Activated CD8-positive, alpha-beta T cell treated with anti-CD3 and anti-CD28 coated beads for 36 hours (primary cell): ENCODE results near the gene RGR. TPM values are rescaled to one million over a fixed set of nuclear protein-coding genes. Genes with fewer than 3 reads are reported as not detected.

ENCODE experiments used
- ATAC-seq: fragments of 200-7000 bp; cut with Tn5 transposase; one replicate; pipeline ENCODE4 v1.10.0; 2021; ENCODE audit warnings: mild to moderate bottlenecking, moderate library complexity
- CTCF ChIA-PET: fragments of 350-600 bp; sonication (Branson Sonifier 250); formaldehyde crosslinking; loops from one replicate; lab custom pipeline; 2021; ENCODE audit warnings: antibody characterized with exemption; lab: Charles Lee
- POLR2A ChIA-PET: fragments of 350-600 bp; sonication (Branson Sonifier 250); formaldehyde crosslinking; loops from one replicate; lab custom pipeline; 2021; ENCODE audit warnings: antibody characterized with exemption; lab: Charles Lee
- DNase-seq: peaks from one replicate; pipeline ENCODE4 v3.0.0-alpha.2; 2020
- H3K27ac Mint-ChIP-seq: one replicate; pipeline ENCODE4 v1.8.0; 2021; ENCODE audit warnings: mild to moderate bottlenecking, mixed read lengths
- H3K27me3 Mint-ChIP-seq: one replicate; pipeline ENCODE4 v1.8.0; 2021; ENCODE audit warnings: mixed read lengths
- H3K36me3 Mint-ChIP-seq: one replicate; pipeline ENCODE4 v1.8.0; 2021; ENCODE audit warnings: low read depth, mixed read lengths
- H3K4me1 Mint-ChIP-seq: one replicate; pipeline ENCODE4 v1.8.0; 2021; ENCODE audit warnings: low read depth, mixed read lengths
- H3K4me3 Mint-ChIP-seq: one replicate; pipeline ENCODE4 v1.8.0; 2021; ENCODE audit warnings: mild to moderate bottlenecking, moderate library complexity, mixed read lengths
- H3K9me3 Mint-ChIP-seq: one replicate; pipeline ENCODE4 v1.8.0; 2021; ENCODE audit warnings: mixed read lengths
- CTCF ChIP-seq: fragments of 200-600 bp; IDR thresholded peaks from one replicate; pipeline ENCODE4 v1.8.0; 2022; ENCODE audit warnings: antibody characterized with exemption, mild to moderate bottlenecking
- intact Hi-C: fragments of 100-400 bp; cut with micrococcal nuclease; formaldehyde crosslinking; loops from one replicate; pipeline ENCODE4 v1.10.0; 2022
- total RNA-seq, 2 experiments: library from RNA; stranded (reverse); gene quantifications; one replicate each; pipeline ENCODE4 v1.2.3, GENCODE V29; 2021

RGR gene
- total RNA-seq, 2 experiments from 2014 or later, result not detected

- no peak within 1 kb of the TSS for H3K4me3 Mint-ChIP-seq
- H3K27me3 Mint-ChIP-seq, result peaks cover 10% of the 10 kb centered on the region
- no peak for TF ChIP-seq CTCF
- no peaks in the 10 kb centered on the region for H3K9me3 Mint-ChIP-seq
- H3K36me3 Mint-ChIP-seq, result no peaks in the 10 kb centered on the region
- ChIA-PET CTCF (interaction anchor here (2.0 to 3.5 kb wide), 2 partner anchors 15 to 188 kb away, joined by 4 to 11 read pairs; no protein-coding TSS in a partner anchor), POLR2A (interaction anchor here (1.6 kb wide), 1 partner anchor 16 kb away, joined by 4 read pairs; no protein-coding TSS in a partner anchor)
- no peak within 1 kb of the TSS for H3K27ac Mint-ChIP-seq
- DNase-seq (no peak), ATAC-seq (no peak)
- intact Hi-C loops, result no loop called here
- H3K4me1 Mint-ChIP-seq, result no peaks in the 10 kb centered on the region
Observed at GRCh38 chr10:84241185-84241790, 3.6 kb upstream of the RGR start, which contains the start of gene LRIT1. Gene LRIT1, minus strand, starts transcription at chr10:84241546. Its CDS starts 107 bp downstream, at chr10:84241439.

GRCh38 chr10:84243759-84244158 is 1.1 kb upstream of the RGR start:
- no peak for DNase-seq
- no peak for TF ChIP-seq CTCF
- CTCF ChIA-PET, result interaction anchor here (0.8 kb wide), 1 partner anchor 293 kb away, joined by 4 read pairs; no protein-coding TSS in a partner anchor
- POLR2A ChIA-PET, result no interaction called here
- Mint-ChIP-seq H3K27me3 (peaks cover 2% of the 10 kb centered on the region), H3K27ac (no peak overlapping the region), H3K9me3 (no peaks in the 10 kb centered on the region), H3K4me1 (no peaks in the 10 kb centered on the region), H3K36me3 (no peaks in the 10 kb centered on the region), H3K4me3 (no peak overlapping the region)
- no peak for ATAC-seq
- intact Hi-C loops, result no loop called here

- TF ChIP-seq CTCF, result no peak
- Mint-ChIP-seq H3K4me1 (no peaks in the 10 kb centered on the region), H3K27ac (no peak overlapping the region), H3K27me3 (peaks cover 2% of the 10 kb centered on the region), H3K36me3 (no peaks in the 10 kb centered on the region), H3K4me3 (no peak overlapping the region), H3K9me3 (no peaks in the 10 kb centered on the region)
- ChIA-PET CTCF (interaction anchor here (1.1 to 1.6 kb wide), 2 partner anchors 33 to 290 kb away, joined by 3 to 5 read pairs; no protein-coding TSS in a partner anchor), POLR2A (no interaction called here)
- intact Hi-C loops, result no loop called here
- DNase-seq (no peak), ATAC-seq (no peak)
Observed at GRCh38 chr10:84247496-84247895, 2.6 kb downstream of the RGR start.

- intact Hi-C loops, result no loop called here
- ChIA-PET POLR2A (no interaction called here), CTCF (interaction anchor here (1.6 to 1.8 kb wide), 2 partner anchors 34 to 290 kb away, joined by 4 to 5 read pairs; no protein-coding TSS in a partner anchor)
- Mint-ChIP-seq H3K9me3 (no peaks in the 10 kb centered on the region), H3K36me3 (no peaks in the 10 kb centered on the region), H3K27me3 (peaks cover 2% of the 10 kb centered on the region), H3K4me1 (no peaks in the 10 kb centered on the region), H3K27ac (no peak overlapping the region), H3K4me3 (no peak overlapping the region)
- no peak for TF ChIP-seq CTCF
- ATAC-seq (no peak), DNase-seq (no peak)
Observed at GRCh38 chr10:84248794-84249193, 3.9 kb downstream of the RGR start.
